GM18868 (cell line): Measurements from ENCODE around the gene SLC16A7.
"Not testable (repeated sequence)": the region's sequence is repeated elsewhere in the genome, so short reads cannot be mapped to it uniquely, and the experiment has no call there.

Experiments used
- ATAC-seq: cut with Tn5 transposase; IDR thresholded peaks from one replicate; pipeline ENCODE4 v1.9.1; 2021; ENCODE audit warnings: mild to moderate bottlenecking, moderate library complexity; ENCODE audit not compliant: unreplicated experiment

SLC16A7 gene

GRCh38 chr12:59723520-59723919, 127.7 kb downstream of the SLC16A7 start:
- ATAC-seq, result no peak

DNA sequence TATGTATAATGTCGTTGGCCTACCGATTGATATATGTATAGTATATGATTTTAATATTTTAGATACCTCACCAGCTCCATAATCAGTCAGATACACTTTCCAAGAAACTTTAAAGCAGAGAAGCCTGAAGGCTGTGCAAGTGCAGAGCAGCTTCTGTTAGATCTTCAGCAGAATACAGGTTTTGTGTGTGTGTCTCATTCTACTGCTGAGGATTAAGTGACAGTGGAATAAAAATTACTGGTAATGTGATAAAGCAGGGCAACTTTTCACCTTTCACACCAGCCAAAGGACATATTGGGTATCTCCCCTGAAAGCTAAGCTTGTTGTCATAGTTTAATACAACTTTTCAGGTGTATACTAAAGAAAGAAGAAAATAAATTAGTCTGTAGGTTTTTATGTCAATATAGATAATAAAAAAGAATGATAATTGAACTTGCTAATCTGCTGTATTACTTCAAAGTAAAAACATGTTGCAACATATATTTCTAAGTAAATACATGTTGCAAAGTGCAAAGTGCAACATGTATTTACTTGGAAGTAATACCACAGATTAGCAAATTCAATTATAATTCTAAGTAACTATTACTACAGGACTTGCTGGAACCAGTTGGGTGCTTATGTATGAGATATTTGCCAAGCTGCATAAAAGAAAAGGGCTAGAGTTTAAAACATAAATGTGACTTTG, 128.3 kb downstream of the SLC16A7 start:
- no peak for ATAC-seq

DNA sequence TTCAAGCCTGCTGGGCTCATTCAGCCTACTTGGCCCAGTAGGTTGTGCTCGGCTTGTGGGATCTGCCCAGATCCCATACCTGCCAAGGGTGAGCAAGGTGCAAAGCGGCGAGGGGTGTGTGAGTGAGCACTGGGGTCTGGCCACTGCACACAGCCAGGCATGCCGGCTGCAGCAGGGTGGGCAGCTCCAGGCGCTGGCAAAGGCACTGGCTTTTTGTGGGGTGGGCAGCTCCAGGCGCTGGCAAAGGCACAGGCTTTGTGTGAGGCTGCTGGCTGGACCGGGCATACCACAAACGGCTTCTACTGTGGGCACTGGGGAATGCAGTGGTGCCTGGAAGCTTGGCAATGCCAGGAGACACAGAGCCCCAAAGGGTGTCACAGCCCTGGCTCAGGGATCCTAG, 137.4 kb downstream of the SLC16A7 start:
- ATAC-seq, result no peak

DNA sequence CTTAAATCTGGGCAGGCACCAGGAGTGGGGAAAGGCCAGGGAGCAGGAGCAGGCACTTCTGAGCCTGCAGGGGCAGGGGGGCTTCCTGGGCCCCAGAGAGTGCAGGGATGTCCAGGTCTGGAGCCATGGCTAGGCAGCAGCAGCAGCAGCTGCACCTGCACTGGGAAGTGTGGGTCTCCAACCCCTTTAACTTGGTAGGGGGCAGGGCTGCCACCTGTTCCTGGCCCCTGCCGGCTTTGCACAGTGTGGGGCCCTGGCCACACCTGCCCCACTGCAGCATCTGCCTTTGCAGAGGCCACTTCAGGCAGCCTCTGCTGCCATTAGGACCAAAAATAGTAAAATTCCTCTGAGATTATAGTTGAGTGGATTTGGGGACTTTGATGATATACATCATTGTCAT, 138.5 kb downstream of the SLC16A7 start:
- ATAC-seq, result no peak

GRCh38 chr12:59735231-59735630, 139.4 kb downstream of the SLC16A7 start:
- ATAC-seq, result no peak

- ATAC-seq, result no peak
Measured at GRCh38 chr12:59736359-59736758, 140.5 kb downstream of the SLC16A7 start.

- ATAC-seq, result no peak
Measured at GRCh38 chr12:59736786-59737185, 141.0 kb downstream of the SLC16A7 start.

DNA sequence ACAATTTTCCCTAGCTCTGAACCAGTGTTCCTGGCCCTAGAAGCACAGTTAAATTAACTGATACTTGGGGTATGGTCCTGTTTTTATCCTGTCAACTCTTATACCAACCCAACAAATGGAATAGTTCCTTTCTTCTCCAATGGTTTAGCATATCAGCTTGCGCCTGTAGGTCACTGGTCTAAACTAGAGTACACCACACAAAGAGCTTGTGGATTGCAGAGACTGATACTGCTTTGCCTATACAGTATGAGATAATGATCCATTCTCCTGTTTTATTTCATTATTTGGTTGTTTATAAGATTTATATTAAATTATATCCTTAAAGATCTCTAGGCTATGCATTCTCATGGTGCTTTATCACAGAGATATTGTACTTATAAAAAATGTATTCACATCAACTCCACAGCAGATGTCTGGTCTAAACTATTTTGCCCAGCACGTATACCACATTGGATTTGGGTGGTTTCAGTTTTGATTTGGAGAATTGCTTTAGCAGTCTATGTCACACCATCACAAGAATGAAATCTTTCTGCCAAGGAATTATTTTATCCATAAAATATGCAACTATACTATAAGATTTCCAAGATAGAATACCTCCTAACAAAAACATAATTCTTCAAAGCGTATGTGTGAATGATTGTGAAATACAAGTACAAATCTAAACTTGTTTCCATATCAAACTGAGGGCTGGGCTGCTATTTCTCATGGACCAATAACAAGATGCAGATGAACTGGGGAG, 142.1 kb downstream of the SLC16A7 start:
- ATAC-seq, result no peak

- ATAC-seq, result no peak
Measured at GRCh38 chr12:59742841-59743240, 147.0 kb downstream of the SLC16A7 start.

GRCh38 chr12:59744564-59744963, 148.7 kb downstream of the SLC16A7 start:
- no peak for ATAC-seq

DNA sequence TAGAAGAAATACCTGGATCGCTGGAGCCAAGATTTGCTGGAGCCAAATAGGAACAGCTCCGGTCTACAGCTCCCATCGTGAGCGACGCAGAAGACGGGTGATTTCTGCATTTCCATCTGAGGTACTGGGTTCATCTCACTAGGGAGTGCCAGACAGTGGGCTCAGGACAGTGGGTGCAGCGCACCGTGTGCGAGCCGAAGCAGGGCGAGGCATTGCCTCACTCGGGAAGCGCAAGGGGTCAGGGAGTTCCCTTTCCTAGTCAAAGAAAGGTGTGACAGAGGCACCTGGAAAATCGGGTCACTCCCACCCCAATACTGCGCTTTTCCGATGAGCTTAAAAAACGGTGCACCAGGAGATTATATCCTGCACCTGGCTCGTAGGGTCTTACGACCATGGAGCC, 155.3 kb downstream of the SLC16A7 start:
- not testable (repeated sequence) for ATAC-seq

DNA sequence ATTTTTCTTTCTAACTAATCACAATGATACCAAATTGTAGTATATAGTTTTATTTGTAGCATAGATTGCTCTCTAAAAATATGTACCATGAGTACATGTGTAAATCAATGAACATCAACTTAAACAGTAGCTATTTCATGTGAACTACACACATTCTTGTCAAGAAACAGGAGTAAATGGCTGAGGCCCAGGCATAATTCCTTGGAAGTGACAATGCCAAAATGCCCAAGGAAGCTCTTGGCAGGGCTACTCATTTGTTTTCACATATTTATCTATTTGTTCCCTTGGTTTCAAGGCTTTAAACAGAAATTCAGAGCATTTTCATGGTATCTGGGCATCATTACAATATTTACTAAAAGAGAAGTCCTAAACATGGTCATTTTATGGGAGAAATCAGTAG, 165.7 kb downstream of the SLC16A7 start:
- no peak for ATAC-seq

DNA sequence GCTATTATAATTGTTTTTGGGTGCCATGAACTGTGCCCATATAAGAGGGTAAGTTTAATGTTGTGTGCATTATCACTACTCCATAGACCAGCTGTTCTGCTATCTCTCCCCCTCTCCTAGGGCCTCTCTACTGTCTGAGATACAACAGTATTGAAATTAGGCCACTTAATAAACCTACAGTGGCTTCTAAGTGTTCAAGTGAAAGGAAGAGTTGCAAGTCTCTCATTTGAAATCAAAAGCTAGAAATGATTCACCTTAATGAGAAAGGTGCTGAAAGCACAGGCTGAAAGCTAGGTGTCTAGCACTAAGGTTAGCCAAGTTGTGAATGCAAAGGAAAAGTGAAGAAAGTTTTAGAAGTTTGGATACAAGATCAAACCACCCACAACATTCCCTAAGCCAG, 168.0 kb downstream of the SLC16A7 start:
- ATAC-seq, result no peak

DNA sequence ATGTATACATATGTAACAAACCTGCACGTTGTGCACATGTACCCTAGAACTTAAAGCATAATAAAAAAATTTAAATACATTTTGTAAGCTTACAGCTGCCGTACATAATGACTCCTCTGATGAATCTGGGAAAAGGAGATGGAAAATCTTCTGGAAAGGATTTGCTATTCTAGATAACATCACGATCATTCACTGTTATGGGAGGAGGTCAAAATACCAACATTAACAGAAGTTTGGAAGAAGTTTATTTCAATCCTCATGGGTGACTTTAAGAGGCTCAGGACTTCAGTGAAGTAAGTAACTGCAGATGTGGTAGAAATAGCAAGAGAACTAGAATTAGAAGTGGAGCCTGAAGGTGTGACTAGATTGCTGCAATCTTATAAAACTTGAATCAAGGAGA, 172.2 kb downstream of the SLC16A7 start:
- no peak for ATAC-seq

DNA sequence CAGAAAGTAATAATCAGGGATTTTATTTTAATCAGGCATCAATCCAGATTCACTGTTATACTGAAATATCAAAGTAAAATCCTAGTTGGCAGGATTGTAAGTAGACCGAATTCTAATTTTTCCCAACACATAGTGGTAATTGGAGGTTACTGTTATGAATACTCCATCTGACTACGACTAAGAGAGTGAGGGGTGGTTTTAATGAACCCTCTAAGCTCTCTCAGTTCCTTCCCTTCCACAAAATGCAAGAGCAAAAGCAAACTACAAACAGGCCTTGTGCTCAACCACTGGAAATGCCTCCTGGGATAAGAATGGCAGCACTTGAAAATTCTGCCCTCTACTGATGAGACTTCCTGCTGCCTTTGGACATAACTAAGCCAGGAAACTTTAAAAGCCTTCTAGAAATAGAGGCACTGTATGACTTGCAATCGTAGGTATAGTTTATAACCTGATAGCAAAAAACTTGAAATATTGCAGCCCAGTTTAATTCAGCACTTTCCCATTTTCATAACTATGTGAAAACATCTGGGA, 184.8 kb downstream of the SLC16A7 start:
- ATAC-seq, result peak; percentile 60

GRCh38 chr12:59787610-59788009, 191.8 kb downstream of the SLC16A7 start:
- ATAC-seq, result no peak

GRCh38 chr12:59792647-59793046, 196.8 kb downstream of the SLC16A7 start:
- ATAC-seq, result no peak

DNA sequence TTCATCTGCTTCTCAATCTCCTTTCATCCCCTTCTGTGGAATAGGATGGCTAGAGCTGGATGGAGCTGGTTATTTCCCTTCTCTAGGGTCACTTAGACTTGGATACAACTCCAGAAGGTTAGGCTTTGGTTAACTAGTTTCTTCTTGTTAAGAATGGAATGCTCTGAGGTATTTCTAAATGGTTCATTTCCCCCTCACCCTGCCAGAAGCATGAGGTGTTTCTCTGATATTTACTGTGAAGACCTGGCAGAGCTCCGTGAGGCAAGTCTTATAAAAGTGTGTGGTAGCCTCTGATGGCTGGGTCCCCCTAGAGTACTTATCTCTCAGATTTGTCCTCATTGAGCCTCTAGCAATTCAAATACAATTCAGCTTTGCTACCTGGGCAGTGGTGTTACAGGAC, 207.9 kb downstream of the SLC16A7 start:
- no peak for ATAC-seq

- ATAC-seq, result peak; percentile 94
Measured at GRCh38 chr12:59808317-59808910, 212.6 kb downstream of the SLC16A7 start.

GRCh38 chr12:59811991-59812390, 216.2 kb downstream of the SLC16A7 start:
- ATAC-seq, result no peak

- ATAC-seq, result no peak
Measured at GRCh38 chr12:59812716-59813115, 216.9 kb downstream of the SLC16A7 start.

DNA sequence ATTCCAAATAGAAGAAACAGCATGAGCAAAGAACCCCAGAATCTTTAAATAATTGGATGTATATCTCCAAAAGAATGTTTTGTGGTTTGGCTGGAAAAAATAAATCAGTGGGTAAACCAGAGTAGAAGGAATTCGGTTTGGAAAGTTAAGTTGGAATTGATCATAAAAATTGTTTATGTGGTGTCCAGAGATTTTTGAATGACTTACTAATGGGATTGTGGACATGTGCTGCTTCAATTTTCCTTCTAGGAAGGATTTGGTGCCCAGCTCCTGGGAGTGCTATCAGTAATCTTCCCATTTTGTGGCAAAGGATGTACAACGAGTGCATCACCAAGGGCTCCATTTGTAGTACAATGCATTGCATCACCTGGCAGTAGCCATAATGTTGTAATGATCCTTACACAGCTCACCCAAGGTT, 224.8 kb downstream of the SLC16A7 start:
- no peak for ATAC-seq
